Measurements from ENCODE around the gene CATSPERZ. TPM values are rescaled to one million over a fixed set of nuclear protein-coding genes. Genes with fewer than 3 reads are reported as not detected.

CATSPERZ gene
- total and polyA plus RNA-seq, 2 donors (not counting 3 experiments of a cell fraction or from before 2014, with no cell fraction given) = 0.11 TPM; not detected in 1

GRCh38 chr11:64291752-64292459, 8.3 kb upstream of the CATSPERZ start:
- Histone ChIP-seq H4K20me1 (replicated peaks; ENCODE audit: control insufficient read depth, extremely low read depth, insufficient read depth, low read length) (no peaks in the 10 kb centered on the region), H3K36me3 (ENCODE audit: control insufficient read depth in 2 of 2, extremely low read depth in 1 of 2, insufficient read depth in 2 of 2, low read length in 2 of 2) (no peaks in the 10 kb centered on the region), H3K79me2 (ENCODE audit: control insufficient read depth, insufficient read depth, low read length) (no peaks in the 10 kb centered on the region), H3K9ac (replicated peaks; ENCODE audit: extremely low read depth, insufficient read depth, low read length) (no peak overlapping the region), H3K4me3 (replicated peaks in 1 of 3; ENCODE audit: insufficient read depth in 1 of 3, low read depth in 1 of 3, low read length in 3 of 3) (no peak overlapping the region), H2AFZ (ENCODE audit: low read depth, low read length) (no peak overlapping the region), H3K4me2 (ENCODE audit: insufficient read depth, low read length) (no peak overlapping the region), H3K9me3 (replicated peaks; ENCODE audit: control insufficient read depth, insufficient read depth, low read length) (no peaks in the 10 kb centered on the region), H3K27ac (ENCODE audit: insufficient read depth, low read depth, low read length) (no peak overlapping the region), H3K27me3 (ENCODE audit: control insufficient read depth in 2 of 2, insufficient read depth in 2 of 2, low read length in 2 of 2) (peaks cover 49 to 61% of the 10 kb centered on the region in 2 experiments), H3K9me1 (replicated peaks; ENCODE audit: control insufficient read depth, extremely low read depth, insufficient read depth, low read length) (no peaks in the 10 kb centered on the region), H3K4me1 (ENCODE audit: control insufficient read depth, extremely low read depth, insufficient read depth, low read length) (no peaks in the 10 kb centered on the region)
- no peak for FAIRE-seq
- intact Hi-C loops (cut with micrococcal nuclease) (no loop called here), dilution Hi-C loops (cut with MboI; ENCODE audit: extremely low pct_ligation_motif_present, low sequenced_read_pairs) (no loop called here)
- TF ChIP-seq MYC (IDR thresholded peaks at IDR 0.05; ENCODE audit: low read depth, low read length) (no peak), EZH2 (IDR thresholded peaks at IDR 0.05; ENCODE audit: borderline replicate concordance, low read depth, low read length, severe bottlenecking) (peak; percentile 99)
- ChIA-PET POLR2A (no interaction called here), CTCF (interaction anchor here (1.7 to 4.5 kb wide), 3 partner anchors 9 to 13 kb away, joined by 10 to 23 read pairs (median 17); partner anchors contain the start of genes CATSPERZ and ESRRA)
- DNase-seq (ENCODE audit: low read depth, low spot score) = no peak
- no TSS peak for BruUV-seq (replicated peaks)

GRCh38 chr11:64292460-64293254, 7.5 kb upstream of the CATSPERZ start:
- no peak for DNase-seq (ENCODE audit: low read depth, low spot score)
- Histone ChIP-seq H3K4me2 (ENCODE audit: insufficient read depth, low read length) (no peak overlapping the region), H3K4me1 (ENCODE audit: control insufficient read depth, extremely low read depth, insufficient read depth, low read length) (no peaks in the 10 kb centered on the region), H3K27ac (ENCODE audit: insufficient read depth, low read depth, low read length) (no peak overlapping the region), H3K4me3 (replicated peaks in 1 of 3; ENCODE audit: insufficient read depth in 1 of 3, low read depth in 1 of 3, low read length in 3 of 3) (no peak overlapping the region), H4K20me1 (replicated peaks; ENCODE audit: control insufficient read depth, extremely low read depth, insufficient read depth, low read length) (no peaks in the 10 kb centered on the region), H3K9me1 (replicated peaks; ENCODE audit: control insufficient read depth, extremely low read depth, insufficient read depth, low read length) (no peaks in the 10 kb centered on the region), H3K9ac (replicated peaks; ENCODE audit: extremely low read depth, insufficient read depth, low read length) (no peak overlapping the region), H2AFZ (ENCODE audit: low read depth, low read length) (no peak overlapping the region), H3K79me2 (ENCODE audit: control insufficient read depth, insufficient read depth, low read length) (no peaks in the 10 kb centered on the region), H3K9me3 (replicated peaks; ENCODE audit: control insufficient read depth, insufficient read depth, low read length) (no peaks in the 10 kb centered on the region), H3K36me3 (ENCODE audit: control insufficient read depth in 2 of 2, extremely low read depth in 1 of 2, insufficient read depth in 2 of 2, low read length in 2 of 2) (no peaks in the 10 kb centered on the region), H3K27me3 (ENCODE audit: control insufficient read depth in 2 of 2, insufficient read depth in 2 of 2, low read length in 2 of 2) (peaks cover 56 to 69% of the 10 kb centered on the region in 2 experiments)
- ChIA-PET CTCF (interaction anchor here (1.7 to 4.5 kb wide), 2 partner anchors 9 to 12 kb away, joined by 10 to 17 read pairs; partner anchors contain the start of genes CATSPERZ and ESRRA), POLR2A (no interaction called here)
- no peak for TF ChIP-seq CTCF (IDR thresholded peaks at IDR 0.05; ENCODE audit: extremely low read depth in 1 of 2, insufficient read depth in 1 of 2, low read depth in 1 of 2, low read length in 2 of 2)
- no peak for TF ChIP-seq MYC (IDR thresholded peaks at IDR 0.05; ENCODE audit: low read depth, low read length)
- peak; percentile 85 for TF ChIP-seq EZH2 (IDR thresholded peaks at IDR 0.05; ENCODE audit: borderline replicate concordance, low read depth, low read length, severe bottlenecking)
- intact Hi-C loops (cut with micrococcal nuclease) (no loop called here), dilution Hi-C loops (cut with MboI; ENCODE audit: extremely low pct_ligation_motif_present, low sequenced_read_pairs) (no loop called here)
- FAIRE-seq = no peak
- no TSS peak for BruUV-seq (replicated peaks)

All from endothelial cell of umbilical vein (primary cell).